ENCODE data around the gene PTPN21.
"Not testable (repeated sequence)": the region's sequence is repeated elsewhere in the genome, so short reads cannot be mapped to it uniquely, and the experiment has no call there.

PTPN21 gene

DNA sequence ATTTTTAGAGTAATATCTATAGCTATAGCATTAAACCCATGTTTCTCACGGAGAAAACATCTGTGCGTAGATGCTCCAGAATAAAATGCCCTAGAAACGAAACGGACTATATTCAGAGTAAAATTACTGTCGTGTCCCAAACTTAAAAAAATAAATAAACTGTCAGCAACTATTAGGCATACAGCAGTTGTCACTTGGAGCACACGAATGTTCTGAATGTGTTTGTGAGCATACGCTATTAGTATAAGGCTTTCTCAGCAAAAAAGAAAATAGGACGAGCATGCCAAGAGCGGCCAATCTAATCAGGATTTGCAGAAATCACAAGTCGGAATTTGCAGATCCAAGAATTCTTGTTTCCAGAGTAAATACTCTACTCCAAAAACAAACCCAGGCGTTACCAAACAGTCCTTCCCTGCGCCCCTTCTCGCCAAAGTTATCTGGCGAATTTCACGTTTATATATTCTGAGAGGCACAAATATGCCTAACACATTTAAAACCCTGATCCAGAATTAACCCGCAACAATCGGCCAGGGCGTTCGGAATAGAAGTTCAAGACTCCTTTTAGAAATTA, 836 bp downstream of the PTPN21 start:
- in situ Hi-C loops (cut with HindIII; ENCODE audit: low sequenced_read_pairs): no loop called here

GRCh38 chr14:88552876-88553275, 1.9 kb downstream of the PTPN21 start:
- in situ Hi-C loops (cut with HindIII; ENCODE audit: low sequenced_read_pairs): no loop called here

DNA sequence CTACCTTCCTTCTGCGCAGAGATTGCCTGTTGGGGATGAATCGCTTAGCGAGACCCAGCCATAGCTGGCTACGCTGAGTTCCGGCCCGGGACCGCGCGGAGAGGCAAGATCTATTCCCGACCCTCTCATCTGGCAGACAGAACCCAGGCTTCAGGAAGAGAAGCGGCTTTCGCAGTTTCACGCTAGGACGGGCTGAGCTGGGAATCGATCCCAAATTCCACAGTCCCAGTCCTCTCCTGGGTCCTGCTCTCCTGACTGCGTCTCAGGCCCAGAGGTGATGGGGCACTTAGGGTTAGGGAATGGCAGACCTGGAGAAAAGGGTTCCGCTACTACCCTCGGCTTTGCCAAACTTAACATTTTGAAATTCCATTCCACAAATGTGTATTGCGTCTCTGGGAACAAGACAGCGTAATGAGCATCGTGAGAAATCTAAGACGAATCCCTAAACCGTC, 2.8 kb downstream of the PTPN21 start:
- in situ Hi-C loops (cut with HindIII; ENCODE audit: low sequenced_read_pairs): no loop called here

- in situ Hi-C loops (cut with HindIII; ENCODE audit: low sequenced_read_pairs): no loop called here
These were observed 3.5 kb downstream of the PTPN21 start for GRCh38 chr14:88551094-88551870.

GRCh38 chr14:88550078-88550477, 4.7 kb downstream of the PTPN21 start:
- in situ Hi-C loops (cut with HindIII; ENCODE audit: low sequenced_read_pairs): no loop called here

DNA sequence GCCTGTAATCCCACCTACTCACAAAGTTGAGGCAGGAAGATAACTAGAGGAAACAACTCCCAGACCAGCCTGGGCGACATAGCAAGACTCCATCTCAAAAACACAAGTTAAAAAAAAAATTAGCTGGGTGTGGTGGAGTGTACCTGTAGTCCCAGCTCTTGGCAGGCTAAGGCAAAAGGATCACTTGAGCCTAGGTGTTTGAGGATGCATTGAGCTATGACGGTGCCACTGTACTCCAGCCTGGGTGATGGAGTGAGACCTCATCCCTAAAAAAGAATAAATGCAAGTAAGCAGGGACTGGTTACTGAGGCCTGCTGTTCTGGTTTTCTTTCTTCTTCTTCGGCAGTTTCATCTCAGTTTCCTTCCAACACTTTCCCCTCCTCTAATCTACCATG, 7.4 kb downstream of the PTPN21 start:
- in situ Hi-C loops (cut with HindIII; ENCODE audit: low sequenced_read_pairs): no loop called here

DNA sequence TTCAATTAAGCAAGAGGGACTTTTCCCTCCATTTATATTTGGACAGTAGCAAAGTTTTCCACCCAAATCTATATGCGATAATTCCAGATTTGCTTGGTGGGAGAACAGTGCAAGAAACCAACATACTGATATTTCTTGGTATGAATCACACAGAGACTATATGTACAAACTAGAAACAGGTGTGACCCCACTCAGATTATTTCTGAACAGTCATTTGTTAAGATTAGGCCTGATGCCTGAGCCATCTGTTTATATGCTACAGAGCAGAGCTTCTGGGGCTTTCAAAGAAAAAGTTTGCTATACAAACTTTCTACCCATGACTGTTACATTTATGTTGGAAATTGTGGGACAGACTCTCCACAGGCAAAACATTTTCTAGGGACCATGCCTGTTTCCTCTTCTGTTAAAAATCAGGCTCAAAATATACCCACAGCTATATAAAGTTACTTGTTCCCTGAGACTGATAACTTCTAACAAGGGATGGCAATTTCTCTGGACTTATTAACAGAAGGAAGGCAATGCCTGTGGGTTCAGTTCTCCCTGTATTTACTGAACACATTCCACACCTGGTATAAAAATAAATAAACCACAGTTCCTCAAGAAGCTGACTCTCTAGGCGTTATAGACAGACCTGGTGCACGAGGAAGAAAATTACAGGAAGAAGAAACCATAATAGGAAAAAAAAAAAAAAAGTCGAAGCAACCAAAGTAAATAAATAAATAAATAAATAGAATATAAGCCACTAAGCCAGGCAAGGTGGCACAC, 8.0 kb downstream of the PTPN21 start:
- in situ Hi-C loops (cut with HindIII; ENCODE audit: low sequenced_read_pairs): no loop called here

- in situ Hi-C loops (cut with HindIII; ENCODE audit: low sequenced_read_pairs): no loop called here
These were observed 9.6 kb downstream of the PTPN21 start for GRCh38 chr14:88545256-88545655.

DNA sequence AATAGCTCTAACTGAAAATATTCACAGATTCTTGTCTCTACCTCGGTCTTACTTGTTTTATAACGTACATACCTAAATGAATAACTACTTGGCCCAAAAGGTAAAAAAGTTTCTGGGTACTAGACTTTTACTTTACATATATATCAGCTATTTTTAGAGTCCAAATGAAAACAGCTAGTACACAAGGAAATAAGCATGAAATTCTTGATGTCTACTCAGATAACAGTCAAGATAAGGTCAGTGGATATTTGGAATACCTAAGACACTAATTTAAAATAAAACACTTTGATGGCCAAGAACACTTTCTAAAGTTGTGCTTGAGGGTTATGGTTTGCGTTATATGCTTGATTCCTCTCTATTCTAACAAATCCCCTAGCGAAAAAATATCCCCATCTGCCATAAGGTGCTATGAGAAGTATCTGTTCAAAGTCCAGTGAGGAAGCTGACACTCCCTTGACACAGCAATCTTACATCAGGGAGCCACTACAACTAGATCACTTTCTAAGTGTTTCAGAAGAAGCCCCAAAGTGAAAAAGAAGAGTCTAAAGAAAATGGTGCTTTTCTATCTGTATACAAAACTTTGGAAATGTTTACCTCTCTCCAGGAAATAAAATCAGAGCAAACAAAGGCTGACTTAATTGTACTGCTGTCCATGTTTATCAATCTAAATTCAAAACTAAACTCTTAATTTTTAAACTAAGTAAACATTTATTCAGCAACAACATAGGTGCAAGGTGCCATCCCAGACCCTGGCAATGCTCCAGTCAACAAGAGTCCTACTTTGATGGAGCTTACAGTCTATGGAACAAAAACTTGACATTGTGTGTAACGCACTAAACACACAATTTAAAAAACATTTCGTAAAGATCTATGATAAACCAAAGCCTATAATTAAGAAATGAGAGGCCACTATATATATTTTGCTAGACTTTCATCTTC, 11.7 kb downstream of the PTPN21 start:
- in situ Hi-C loops (cut with HindIII; ENCODE audit: low sequenced_read_pairs): no loop called here

DNA sequence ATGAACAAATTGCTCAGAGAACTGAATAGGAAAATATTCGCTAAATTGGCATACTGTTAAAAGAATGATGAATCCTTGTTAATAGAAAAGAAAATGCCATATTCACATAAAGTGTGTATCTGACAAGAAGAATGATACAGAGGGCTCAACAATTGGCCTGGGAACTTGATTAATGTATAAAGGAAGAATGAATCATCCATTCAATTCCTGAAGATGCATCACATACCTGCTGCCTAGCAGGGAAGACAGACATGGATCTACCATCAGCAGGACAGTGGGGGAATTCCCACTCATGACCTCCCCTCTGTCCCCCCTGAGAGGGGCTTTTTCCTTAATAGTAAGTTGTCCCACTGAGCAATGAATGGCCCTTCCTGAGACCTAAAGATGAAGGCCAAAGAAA, 13.5 kb downstream of the PTPN21 start:
- in situ Hi-C loops (cut with HindIII; ENCODE audit: low sequenced_read_pairs): no loop called here

- in situ Hi-C loops (cut with HindIII; ENCODE audit: low sequenced_read_pairs): no loop called here
These were observed 19.0 kb downstream of the PTPN21 start for GRCh38 chr14:88535813-88536212.

- in situ Hi-C loops (cut with HindIII; ENCODE audit: low sequenced_read_pairs): no loop called here
These were observed 19.7 kb downstream of the PTPN21 start for GRCh38 chr14:88535149-88535548.

GRCh38 chr14:88533064-88533602, 21.7 kb downstream of the PTPN21 start:
- in situ Hi-C loops (cut with HindIII; ENCODE audit: low sequenced_read_pairs): no loop called here

- in situ Hi-C loops (cut with HindIII; ENCODE audit: low sequenced_read_pairs): not testable (repeated sequence)
These were observed 24.9 kb downstream of the PTPN21 start for GRCh38 chr14:88529889-88530288.

DNA sequence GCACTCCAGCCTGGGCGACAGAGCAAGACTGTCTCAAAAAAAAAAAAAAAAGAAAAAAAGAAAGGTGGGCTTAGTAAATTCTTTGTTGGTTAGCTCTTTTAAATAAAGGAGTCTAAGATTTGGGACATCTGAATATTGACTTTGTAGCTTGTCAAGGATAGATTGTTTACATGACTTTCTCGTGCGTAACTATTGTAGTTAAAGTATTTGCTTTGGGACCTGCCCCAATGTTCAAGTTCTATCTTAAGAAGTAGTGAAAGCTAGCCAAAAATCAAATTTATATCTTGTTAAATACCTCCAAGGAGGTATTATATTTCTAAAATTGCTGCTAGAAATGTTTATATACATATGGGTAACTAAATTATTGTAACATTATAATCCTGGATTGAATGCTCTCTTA, 32.4 kb downstream of the PTPN21 start:
- in situ Hi-C loops (cut with HindIII; ENCODE audit: low sequenced_read_pairs): no loop called here

DNA sequence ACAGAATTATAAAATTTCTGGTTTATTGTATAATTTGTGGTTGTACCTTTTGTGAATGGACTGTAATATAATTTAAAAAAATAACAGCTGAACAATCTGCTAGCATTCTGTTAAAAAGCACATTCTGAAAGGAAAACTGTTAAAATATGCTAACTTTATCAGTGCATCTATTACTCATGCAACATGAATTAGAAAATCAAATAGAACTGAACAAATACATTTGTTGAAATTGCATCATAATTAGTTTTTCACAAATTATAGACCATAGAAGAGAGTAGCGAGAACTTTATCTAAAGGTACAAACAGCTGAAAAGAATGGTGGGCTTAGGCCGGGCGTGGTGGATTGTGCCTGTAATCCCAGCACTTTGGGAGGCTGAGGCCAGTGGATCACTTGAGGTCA, 33.0 kb downstream of the PTPN21 start:
- in situ Hi-C loops (cut with HindIII; ENCODE audit: low sequenced_read_pairs): no loop called here

GRCh38 chr14:88519907-88520306, 34.9 kb downstream of the PTPN21 start:
- in situ Hi-C loops (cut with HindIII; ENCODE audit: low sequenced_read_pairs): no loop called here

GRCh38 chr14:88518592-88519512, 36.0 kb downstream of the PTPN21 start:
- in situ Hi-C loops (cut with HindIII; ENCODE audit: low sequenced_read_pairs): no loop called here

DNA sequence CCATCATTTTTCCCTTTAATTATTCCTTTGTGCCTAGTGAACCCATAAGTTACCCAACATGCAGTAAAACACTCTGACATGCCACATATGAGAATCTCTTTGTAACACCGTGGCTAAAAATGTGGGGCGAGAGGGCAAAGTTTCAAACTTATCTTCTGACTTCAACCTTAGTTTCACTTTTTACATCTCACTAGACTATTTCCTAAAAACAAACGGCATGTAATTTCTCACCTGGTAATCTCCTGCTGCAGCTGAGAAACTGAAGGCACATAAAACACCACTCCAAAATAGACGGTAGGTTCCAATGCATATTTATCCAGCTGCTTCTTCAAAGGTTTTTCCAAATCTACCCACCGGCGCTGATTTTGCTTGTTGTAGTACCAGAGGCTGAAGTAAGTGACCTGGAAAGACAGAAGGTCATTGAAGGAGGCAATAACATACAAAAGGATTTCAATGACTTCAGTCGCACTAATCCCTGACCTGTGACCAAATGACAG, 37.9 kb downstream of the PTPN21 start:
- in situ Hi-C loops (cut with HindIII; ENCODE audit: low sequenced_read_pairs): no loop called here

All from endothelial cell of hepatic sinusoid (primary cell).